Nephron progenitor cell (in vitro differentiated cells): ENCODE data around the gene CAB39L.

Experiments used
- DNase-seq: peaks from one replicate; pipeline ENCODE4 v3.0.0; 2021
- H3K27ac Mint-ChIP-seq: 2 replicates; pipeline ENCODE4 v1.8.0; 2021; ENCODE audit warnings: mild to moderate bottlenecking, moderate library complexity, mixed read lengths
- H3K27me3 Mint-ChIP-seq: 2 replicates; pipeline ENCODE4 v1.8.0; 2021; ENCODE audit warnings: mild to moderate bottlenecking, low read depth, mixed read lengths; ENCODE audit not compliant: poor library complexity
- H3K36me3 Mint-ChIP-seq: 2 replicates; pipeline ENCODE4 v1.8.0; 2021; ENCODE audit warnings: low read depth, mixed read lengths
- H3K4me1 Mint-ChIP-seq: 2 replicates; pipeline ENCODE4 v1.8.0; 2021; ENCODE audit warnings: mixed read lengths
- H3K4me3 Mint-ChIP-seq: 2 replicates; pipeline ENCODE4 v1.8.0; 2021; ENCODE audit warnings: mild to moderate bottlenecking, moderate library complexity, mixed read lengths
- H3K9me3 Mint-ChIP-seq: 2 replicates; pipeline ENCODE4 v1.8.0; 2021; ENCODE audit warnings: mild to moderate bottlenecking, moderate library complexity, mixed read lengths
- CTCF ChIP-seq: fragments of 200-600 bp; sonication (generic); IDR thresholded peaks from 2 replicates; pipeline ENCODE4 v1.5.0; 2021; ENCODE audit warnings: antibody characterized with exemption

Gene CAB39L

GRCh38 chr13:49315756-49316482 is 127.9 kb downstream of the CAB39L start:
- no peak for DNase-seq
- H3K27ac Mint-ChIP-seq = no peak overlapping the region
- peaks cover 4% of the 10 kb centered on the region for H3K27me3 Mint-ChIP-seq
- no peaks in the 10 kb centered on the region for H3K9me3 Mint-ChIP-seq
- H3K4me3 Mint-ChIP-seq = no peak overlapping the region
- TF ChIP-seq CTCF = no peak
- peaks cover 35% of the 10 kb centered on the region for H3K4me1 Mint-ChIP-seq
- peaks cover 12% of the 10 kb centered on the region for H3K36me3 Mint-ChIP-seq

GRCh38 chr13:49315036-49315565 is 128.8 kb downstream of the CAB39L start:
- TF ChIP-seq CTCF = no peak
- H3K4me3 Mint-ChIP-seq = no peak overlapping the region
- peaks cover 33% of the 10 kb centered on the region for H3K4me1 Mint-ChIP-seq
- no peak for DNase-seq
- H3K27me3 Mint-ChIP-seq = peaks cover 4% of the 10 kb centered on the region
- H3K36me3 Mint-ChIP-seq = peaks cover 13% of the 10 kb centered on the region
- H3K27ac Mint-ChIP-seq = no peak overlapping the region
- no peaks in the 10 kb centered on the region for H3K9me3 Mint-ChIP-seq

- peaks cover 17% of the 10 kb centered on the region for H3K36me3 Mint-ChIP-seq
- no peak overlapping the region for H3K27ac Mint-ChIP-seq
Measured at GRCh38 chr13:49314344-49314882, 129.5 kb downstream of the CAB39L start.

GRCh38 chr13:49311816-49312215 is 132.0 kb downstream of the CAB39L start:
- peaks cover 50% of the 10 kb centered on the region for H3K4me1 Mint-ChIP-seq
- no peak for TF ChIP-seq CTCF
- no peaks in the 10 kb centered on the region for H3K9me3 Mint-ChIP-seq
- H3K27me3 Mint-ChIP-seq = peaks cover 4% of the 10 kb centered on the region
- H3K27ac Mint-ChIP-seq = no peak overlapping the region
- peaks cover 8% of the 10 kb centered on the region for H3K36me3 Mint-ChIP-seq
- DNase-seq = no peak
- H3K4me3 Mint-ChIP-seq = no peak overlapping the region

More at GRCh38 chr13:49314344-49314882, 129.5 kb downstream of the CAB39L start:
- Mint-ChIP-seq H3K4me3 (no peak overlapping the region), H3K27me3 (peaks cover 4% of the 10 kb centered on the region), H3K9me3 (no peaks in the 10 kb centered on the region), H3K4me1 (peaks cover 33% of the 10 kb centered on the region)
- no peak for TF ChIP-seq CTCF
- DNase-seq = no peak

GRCh38 chr13:49310251-49310650 is 133.6 kb downstream of the CAB39L start:
- TF ChIP-seq CTCF = no peak
- H3K4me1 Mint-ChIP-seq = peaks cover 63% of the 10 kb centered on the region
- no peaks in the 10 kb centered on the region for H3K9me3 Mint-ChIP-seq
- DNase-seq = no peak
- H3K4me3 Mint-ChIP-seq = no peak overlapping the region
- peaks cover 5% of the 10 kb centered on the region for H3K36me3 Mint-ChIP-seq
- peak overlapping the region; percentile 59 for H3K27ac Mint-ChIP-seq
- no peaks in the 10 kb centered on the region for H3K27me3 Mint-ChIP-seq
